Loucy (cell line): Measurements from ENCODE around the gene TMEM87A.

Experiments
- EZH2phosphoT487 ChIP-seq: fragments of 200-600 bp; IDR thresholded peaks from 2 replicates; pipeline ENCODE4 v1.6.1; 2018; ENCODE audit warnings: antibody characterized with exemption, mild to moderate bottlenecking, moderate library complexity, borderline replicate concordance
- TF ChIP-seq, protein P1 (sequence below): fragments of 200-600 bp; sonication (generic); conservative IDR thresholded peaks from 2 replicates; pipeline ENCODE4 v1.5.1; 2014; ENCODE audit warnings: mild to moderate bottlenecking, antibody characterized with exemption, low read length

- TF ChIP-seq, protein P1, sequence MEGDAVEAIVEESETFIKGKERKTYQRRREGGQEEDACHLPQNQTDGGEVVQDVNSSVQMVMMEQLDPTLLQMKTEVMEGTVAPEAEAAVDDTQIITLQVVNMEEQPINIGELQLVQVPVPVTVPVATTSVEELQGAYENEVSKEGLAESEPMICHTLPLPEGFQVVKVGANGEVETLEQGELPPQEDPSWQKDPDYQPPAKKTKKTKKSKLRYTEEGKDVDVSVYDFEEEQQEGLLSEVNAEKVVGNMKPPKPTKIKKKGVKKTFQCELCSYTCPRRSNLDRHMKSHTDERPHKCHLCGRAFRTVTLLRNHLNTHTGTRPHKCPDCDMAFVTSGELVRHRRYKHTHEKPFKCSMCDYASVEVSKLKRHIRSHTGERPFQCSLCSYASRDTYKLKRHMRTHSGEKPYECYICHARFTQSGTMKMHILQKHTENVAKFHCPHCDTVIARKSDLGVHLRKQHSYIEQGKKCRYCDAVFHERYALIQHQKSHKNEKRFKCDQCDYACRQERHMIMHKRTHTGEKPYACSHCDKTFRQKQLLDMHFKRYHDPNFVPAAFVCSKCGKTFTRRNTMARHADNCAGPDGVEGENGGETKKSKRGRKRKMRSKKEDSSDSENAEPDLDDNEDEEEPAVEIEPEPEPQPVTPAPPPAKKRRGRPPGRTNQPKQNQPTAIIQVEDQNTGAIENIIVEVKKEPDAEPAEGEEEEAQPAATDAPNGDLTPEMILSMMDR, result no peak
- TF ChIP-seq EZH2phosphoT487, result no peak
Measured at GRCh38 chr15:42210696-42211095, 62.5 kb downstream of the TMEM87A start.
